ENCODE data around the gene CROCC2.

CROCC2 gene

DNA sequence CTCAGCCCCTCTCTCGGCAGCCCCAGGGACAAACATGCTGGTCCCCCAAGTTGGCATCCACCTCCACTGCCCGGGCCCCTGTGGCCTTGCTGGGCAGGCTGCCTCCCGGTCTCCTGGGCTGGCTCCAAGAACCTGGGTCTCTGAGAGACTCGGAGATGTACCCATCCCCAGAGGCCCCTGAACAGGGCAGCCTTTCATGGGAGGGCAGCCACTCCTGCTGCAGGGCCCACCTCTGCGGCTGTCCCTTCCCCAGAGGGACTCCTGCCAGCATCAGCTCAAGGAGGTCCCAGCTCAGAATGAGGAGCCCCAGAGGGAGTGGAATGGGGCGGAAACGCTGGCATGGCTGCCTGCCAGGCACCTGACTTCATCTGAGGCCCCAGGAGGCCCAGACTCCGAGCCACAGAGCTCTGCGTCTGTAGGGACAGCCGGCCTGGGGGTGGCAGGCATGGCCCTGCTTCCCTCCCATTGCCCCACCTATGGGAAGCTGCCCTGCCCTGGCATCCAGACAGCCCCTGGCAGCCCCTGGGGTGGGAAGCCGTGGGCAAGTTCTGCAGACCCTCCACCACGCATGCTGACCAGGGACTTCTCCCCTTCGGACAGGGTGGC, 857 bp upstream of the CROCC2 start:
- no peak for DNase-seq (ENCODE audit: low read depth in 3 of 3)

DNA sequence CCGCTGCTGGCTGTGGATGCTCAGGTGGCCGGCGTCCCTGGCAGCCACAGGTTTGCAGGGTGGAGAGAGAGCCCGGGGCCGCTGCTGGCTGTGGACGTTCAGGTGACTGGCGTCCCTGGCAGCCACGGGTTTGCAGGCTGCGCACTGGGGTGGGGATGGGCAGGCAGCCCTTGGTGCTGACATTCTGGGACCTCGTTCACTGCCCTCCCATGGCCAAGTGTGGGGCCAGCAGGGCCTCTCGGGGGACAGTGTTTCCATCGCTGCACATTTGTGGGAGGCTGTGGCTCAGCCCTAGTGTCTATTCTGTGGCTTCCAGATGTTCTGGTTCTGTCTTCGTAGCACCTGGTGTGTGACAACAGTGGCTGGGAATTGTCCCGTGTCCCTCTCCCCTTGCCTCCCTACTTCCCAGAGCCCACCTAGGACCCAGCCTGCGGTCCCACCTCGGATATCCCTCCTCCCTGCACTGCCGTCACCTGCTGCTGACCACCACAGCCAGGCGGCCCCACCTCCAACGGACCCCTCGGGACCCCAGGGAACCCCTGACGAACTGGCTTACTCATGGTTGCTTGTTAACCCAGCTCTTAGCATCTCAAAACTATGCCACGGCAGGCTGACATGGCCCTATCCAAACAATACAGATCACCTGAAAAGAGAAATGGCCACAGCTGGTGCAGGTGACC, 915 bp downstream of the CROCC2 start:
- no peak for DNase-seq (ENCODE audit: low read depth in 3 of 3)

DNA sequence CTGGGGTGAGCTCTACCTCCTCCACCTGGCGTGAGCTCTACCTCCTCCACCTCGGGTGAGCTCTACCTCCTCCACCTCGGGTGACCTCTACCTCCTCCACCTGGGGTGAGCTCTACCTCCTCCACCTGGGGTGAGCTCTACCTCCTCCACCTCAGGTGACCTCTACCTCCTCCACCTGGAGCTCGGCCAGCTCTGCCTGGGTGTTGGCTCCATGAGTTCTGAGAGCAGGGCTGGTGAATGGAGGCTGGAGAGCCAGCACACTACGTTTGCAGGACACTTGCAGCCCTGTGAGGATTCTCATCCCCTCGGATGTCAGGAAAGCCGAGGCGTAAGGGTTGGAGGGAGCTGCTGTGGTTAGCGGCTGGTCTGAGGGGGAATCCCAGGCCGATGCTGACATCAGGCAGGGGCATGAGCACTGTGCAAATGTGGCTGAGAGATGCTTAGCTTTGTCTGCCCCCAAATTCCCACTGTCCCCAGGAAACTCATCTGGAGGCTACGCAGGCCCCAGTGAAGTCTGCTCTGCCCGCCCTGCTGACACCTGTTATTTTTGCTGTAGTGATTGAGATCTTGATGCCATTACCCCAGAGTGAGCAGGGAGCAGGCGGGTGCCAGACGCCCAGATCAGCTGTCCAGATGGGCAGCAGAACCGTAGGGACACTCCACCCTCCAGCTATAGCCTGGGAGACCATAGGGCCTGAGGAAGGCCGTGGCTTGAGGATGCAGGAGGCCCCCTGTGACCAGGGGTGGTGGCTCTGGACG, 3.3 kb downstream of the CROCC2 start:
- no peak for DNase-seq (ENCODE audit: low read depth in 3 of 3)

DNA sequence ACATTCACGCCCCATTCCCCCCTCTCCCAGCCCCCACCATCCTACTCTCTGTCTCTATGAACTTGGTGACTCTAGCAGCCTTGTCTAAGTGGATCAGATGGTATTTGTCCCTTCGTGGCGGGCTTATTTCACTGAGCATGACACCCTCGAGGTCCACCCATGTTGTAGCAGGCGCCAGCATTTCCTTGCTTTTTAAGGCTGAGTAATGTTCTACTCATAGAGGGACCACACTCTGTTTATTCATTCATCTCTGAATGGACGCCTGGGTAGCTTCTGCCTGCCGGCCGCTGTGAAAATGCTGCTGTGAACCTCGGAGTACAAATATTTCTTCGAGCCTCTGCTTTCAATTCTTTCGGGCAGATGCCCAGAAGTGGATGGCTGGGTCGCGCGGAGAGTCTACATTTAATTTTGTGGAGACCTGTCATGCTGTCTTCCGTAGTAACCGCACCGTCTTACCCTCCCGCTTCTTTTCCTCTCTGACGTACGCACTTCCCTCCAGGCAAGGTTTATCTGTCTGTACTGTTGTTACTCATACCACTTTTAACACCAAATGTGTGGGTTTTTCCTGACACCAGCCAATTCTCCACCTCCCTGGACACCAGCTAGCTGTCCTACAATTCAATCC, 5.6 kb downstream of the CROCC2 start:
- no peak for DNase-seq (ENCODE audit: low read depth in 3 of 3)

DNA sequence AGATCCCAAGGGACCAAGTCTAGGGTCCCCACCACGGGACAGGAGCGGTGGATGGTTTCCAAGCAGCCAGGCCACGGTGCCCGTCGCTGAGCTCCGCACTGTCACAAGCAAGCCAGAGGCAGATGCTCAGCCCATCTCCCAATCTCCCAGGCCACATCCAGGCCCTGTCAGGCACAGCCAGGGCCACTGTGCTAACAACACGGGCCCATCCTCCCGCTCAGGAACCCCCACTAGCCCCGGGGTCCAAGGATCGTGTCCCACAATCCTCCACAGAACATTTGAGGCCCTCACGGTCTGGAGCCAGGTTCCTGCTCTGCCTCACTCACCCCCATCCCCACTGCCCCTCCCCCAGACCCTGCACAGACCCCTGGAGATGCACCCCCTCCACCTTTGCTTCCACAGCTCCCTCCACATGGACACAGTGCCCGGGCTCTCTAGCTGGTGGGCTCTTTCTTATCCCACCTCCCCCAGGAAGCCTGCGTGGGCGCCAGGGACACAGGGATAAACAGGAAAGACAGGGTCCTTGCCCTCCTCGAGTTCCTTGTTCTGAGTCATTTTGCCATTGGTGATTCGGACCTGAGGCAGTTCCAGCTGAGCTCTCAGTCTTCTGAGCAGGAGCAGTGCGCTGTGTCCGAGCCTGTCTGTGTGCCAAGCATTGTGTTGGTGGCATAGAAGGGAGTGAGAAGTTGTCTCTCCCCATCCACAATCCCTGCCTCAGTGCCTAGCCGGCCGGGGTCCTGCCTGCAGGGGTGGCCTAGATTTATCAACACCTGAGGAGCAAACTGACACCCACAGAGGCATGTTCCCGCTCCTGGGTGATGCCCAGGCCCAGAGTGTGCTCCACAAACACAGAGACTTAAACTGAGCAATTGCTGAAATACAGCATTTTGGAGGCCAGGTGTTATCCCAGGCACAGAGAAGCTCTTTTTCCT, 7.0 kb downstream of the CROCC2 start:
- DNase-seq (ENCODE audit: low read depth in 3 of 3) = no peak

DNA sequence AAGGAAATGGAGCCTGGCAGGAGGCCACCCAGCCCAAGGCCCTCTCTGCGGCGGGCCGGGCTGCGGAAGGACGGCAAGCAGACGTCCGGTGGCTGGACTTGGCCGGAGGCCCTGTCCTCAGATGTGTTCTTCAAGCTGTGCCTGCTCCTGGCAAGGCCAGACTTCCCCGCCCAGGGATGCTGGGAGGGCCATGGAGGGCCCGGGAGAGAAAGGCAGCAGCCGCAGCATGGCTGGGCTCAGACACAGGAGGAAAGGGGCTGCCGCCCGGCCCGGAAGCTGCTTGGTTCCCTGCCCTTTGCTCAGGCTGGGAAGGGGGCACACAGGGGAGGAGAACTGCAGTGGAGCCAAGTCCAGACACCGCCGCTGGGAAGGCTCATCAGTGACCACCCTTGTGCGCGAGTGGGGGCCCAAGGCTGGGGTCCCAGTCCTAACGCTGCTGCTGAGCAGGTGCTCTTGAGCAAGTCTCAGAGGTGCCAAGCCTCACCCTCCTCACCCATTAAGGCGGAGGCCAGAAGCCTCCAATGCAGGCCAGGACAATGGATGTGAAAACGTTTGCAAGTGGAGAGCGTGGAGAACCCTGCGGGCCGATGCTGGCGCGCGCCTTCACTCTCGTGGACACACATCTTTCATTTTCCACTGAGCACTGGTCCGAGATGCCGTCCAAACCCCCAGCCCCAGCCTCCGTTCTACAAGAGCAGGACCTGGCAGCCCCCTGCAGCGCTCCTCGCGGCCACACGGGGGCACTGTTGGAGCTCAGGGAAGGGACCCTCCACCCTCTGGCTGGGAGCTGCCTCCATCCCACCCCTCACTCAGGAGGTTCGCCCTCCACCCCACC, 7.9 kb downstream of the CROCC2 start:
- peak; percentile 27 to 69 (median 40) for DNase-seq (ENCODE audit: low read depth in 3 of 3)

DNA sequence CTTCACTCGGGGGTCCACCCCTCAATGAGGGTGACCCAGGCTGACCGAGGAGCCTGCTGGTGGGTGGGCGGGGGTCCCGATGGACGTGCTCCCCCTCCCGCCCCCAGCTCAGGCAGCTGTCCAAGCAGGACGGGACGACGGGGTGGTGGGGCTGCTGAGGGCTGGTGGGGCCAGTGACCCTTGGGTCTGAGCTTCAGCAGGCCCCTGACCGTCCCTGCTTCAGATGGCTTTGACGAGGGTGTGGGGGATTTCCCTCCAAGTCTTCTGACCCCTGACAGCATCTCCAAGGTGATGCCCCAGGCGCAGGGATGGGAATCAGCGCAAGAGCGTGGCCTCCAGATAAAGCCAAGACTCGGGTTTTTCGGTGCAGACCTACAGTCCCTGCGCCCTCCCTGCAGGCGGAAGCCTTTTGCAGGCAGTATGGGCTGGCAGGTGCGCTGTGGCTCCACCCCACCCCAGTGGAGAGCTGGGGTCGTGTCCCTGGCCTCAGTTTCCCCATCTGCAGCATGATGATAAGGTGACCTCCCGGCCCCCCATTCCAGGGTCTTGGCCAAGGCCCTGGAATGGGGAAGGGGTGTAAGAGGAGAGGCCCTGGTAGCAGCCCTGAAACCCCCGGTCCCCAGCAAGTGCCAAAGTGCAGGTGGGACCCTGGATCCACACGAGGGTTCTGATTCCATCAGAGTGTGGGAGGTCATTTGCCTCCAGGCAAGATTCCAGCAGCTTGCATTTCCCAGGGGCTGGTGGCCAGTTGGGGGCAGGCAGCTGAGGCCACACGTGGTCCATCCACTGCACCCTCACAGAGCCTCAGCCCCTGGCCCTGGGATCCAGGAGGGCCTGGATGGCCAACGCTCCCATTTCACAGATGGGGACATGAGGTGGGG, 8.7 kb downstream of the CROCC2 start:
- DNase-seq (ENCODE audit: low read depth in 3 of 3) = no peak

DNA sequence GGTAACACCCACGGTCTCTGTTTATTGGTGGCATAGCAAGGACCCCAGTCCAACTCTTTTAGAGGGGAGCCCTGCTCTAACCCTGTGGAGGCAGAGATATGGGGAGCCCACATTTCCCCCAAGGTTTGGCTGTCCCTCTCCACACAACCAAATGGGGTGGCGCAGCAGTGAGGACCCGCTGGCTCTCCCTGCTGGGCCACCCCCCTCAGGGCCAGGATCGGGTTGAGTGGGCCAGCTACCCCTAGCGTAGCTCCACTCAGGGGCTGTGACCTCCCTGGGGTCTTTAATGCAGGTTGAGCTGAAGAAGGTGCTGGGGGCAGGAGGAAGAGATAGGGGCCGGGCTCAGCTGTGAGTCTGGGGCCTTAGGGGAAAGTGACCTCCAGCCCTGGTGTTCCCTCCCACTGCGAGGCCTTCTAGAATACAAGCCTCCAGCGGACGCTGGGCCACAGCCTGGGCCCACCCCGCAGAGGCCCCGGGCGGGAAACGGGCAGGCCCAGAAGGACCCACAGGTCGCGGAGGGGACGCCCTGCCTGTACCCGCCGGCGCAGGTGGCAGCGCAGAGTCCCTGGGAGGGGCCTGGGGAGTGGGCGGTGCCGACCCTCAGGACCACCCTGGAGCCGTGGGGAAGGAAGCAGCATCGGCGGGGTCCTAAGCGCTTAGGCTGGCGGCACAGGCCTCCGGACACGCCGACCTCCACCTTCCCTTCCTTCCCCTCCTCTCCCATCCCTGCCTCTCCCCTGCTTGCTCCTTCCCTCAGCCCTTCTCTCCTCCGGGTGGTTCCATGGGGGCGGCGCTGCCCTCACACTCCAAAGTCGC, 9.6 kb downstream of the CROCC2 start:
- no peak for DNase-seq (ENCODE audit: low read depth in 3 of 3)

DNA sequence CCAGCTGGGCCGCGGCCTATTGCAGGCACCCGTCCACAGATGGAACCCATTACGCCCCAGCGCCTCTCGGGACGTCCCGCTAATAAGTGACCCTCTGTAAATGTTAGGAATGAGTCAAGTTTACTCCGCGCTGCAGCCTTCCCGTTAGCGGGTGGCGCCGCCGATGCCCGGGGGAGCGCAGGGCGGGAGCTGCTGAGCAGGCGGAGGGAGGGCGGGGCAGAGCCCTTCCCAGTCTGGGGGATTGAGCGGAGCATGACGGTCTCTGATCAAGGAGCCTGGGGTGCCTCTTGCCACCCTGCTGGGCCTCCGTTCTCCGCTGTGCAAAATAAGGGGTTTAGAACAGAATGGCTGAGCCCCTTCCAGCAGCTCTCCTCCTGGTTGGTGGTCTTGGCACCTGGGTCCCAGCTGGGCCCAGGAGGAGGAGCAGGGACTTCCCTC, 10.5 kb downstream of the CROCC2 start:
- no peak for DNase-seq (ENCODE audit: low read depth in 3 of 3)

DNA sequence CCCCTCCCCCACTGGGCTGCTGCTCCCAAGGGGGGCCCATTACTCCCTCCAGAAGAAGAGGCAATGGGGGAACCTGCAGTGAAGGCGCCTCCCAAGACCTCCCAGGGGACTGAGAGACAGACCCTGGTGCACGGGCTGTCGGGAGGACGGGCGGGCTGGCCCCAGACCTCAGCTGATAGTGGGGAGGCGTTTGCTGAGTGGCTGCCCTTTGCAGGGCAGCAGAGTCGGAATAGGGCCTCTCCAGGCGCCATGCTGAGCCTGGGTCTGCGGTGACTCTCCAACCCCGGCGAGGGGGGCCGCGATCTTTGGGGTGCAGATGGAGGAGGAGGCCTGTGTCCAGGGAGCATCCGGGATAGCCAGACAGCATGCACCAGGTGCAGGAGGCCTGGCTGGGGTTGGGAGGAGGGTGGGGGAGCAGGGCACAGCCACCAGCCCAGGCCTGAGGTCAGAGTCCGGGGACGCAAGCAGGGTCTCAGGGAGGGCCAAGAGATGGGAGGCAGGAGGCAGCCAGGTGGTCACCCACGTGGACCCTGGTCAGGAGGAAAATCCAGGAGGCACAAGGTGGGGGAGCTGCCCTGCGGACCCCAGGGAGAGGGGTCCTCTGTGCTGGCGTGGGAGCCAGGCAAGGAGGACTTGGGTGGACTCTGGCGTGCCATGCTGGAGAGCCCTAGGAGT, 11.0 kb downstream of the CROCC2 start:
- no peak for DNase-seq (ENCODE audit: low read depth in 3 of 3)

DNA sequence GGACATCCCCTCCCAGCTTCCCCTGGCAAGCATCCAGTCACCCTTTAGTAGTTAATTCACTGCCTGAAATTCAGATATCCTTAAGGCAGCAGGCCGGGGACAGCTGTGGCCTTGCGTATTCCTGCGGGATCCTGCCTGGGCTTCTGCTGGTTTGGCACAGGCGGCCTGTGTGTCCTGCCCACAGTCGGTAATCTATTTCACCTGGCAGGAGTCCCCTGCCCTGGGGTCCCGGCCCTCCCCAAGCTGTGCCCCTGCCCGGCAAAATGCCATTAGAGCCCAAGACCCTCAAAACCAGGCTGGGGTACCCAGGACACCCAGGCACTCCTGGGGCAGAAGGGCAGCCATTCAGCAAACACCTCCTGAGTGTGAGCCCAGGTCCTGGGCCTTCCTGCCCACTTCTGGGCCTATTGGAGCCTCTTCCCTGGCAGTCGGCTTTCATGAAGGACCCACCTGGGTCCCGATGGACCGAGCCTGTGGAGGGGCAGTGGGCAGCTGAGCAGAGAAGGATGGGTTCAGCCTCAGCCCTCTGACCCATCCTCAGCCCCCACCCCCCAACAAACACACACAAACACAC, 11.6 kb downstream of the CROCC2 start:
- no peak for DNase-seq (ENCODE audit: low read depth in 3 of 3)

DNA sequence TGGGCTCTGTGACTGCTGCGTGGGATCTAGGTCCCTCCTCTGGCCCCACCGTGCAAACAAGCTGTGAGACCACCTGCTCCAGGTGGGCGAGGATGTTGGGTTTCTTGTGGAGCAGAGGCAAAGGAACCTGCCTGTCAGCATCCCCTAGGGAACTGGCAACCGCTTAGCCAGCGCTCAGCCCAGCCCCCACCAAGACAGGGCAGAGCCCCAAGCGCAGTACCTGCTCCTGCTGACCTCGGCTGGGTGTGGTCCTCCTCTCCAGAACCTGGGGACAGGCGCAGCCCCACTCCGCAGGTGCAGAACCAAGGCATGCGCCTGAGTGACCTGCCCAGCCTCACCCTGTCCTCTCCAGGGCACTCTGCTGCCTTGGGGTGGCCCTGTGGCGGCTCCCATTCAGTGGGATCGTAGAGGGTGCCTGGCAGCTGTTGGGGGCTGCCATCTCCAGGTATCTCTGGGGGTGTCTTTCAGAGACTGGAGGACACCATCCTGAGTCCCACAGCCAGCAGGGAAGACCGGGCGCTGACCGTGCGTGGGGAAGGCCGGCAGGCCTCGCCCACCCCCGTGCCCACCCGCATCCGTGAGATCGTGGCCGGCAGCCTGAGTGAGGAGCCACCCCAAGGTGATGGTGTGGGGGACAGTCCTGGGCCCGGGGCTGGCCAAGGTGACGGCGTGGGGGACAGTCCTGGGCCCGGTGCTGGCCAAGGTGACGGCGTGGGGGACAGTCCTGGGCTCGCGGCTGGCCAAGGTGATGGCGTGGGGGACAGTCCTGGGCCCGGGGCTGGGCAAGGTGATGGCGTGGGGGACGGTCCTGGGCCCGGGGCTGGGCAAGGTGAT, 12.3 kb downstream of the CROCC2 start:
- DNase-seq (ENCODE audit: low read depth in 3 of 3) = no peak

DNA sequence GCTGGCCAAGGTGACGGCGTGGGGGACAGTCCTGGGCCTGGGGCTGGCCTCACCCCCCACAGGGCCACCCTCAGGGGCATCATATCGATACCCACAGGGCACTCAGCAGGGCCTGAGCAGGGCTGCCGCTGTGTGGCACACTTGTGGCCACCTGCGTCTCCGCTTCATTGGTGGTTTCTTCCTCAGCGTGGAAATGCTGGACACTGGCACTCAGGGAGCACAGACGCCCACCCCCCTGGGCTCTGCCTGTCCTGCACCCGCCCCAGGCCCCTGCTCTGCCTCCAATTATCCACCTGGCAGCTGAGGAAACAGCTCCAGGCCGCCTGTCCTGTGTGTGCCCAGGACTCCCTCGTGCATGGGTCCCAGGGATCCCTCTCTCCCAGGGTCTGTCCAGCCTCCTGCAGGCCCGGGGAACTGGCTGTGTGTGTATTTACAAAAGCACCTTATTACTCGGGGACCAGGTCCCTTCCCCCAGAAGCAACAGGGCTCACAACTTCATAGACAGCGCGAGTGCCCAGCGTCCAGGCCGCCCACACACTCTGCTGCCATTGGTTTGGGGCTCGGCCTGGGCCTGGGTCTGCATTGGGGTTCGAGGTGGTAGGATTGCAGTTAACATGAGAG, 13.1 kb downstream of the CROCC2 start:
- DNase-seq (ENCODE audit: low read depth in 3 of 3) = no peak

DNA sequence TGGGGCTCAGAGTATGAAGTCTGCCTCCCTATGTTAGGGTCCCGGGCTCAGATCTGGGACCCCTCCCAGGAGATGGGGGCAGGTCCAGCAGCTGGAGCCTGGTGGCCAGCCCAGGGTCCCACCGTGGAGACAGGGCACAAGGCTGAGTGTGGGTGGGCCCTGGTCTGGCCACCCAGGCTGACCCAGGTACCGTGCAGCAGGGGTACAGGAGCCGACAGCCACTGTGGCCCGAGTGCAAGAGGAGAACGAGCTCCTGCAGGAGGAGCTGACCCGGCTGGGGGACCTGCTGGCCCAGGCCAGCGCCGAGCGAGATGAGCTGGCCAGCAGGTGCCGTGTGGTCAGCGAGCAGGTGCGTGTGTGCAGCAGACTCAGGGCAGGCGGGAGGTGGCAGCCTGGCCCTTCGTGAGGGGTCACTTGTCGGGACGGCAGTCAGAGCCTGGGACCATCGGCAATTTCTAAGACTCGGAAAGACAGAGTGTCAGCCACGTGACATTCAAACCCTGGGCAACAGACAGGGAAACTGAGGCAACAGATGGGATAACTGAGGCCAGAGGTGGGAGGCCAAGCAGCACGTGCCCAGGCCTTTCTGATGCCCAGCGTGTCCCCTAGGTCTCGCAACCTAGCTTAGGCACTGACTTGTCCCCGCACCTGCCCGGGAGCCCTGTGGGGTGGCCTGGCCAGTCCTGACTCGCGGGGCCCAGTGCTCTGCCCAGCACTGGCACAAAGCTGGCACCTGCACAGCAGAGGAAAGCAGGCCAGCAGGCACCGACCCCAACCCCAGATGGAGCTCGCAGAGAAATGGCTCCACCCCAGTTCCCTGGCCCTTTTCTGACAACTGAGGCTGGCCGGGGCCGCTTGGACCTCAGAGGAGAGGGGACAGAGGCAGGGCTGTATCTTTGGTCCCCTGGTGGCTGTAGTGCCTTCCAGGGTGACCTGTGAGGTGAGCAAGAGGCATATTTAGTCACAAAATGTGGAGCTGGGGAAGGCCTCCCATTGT, 13.9 kb downstream of the CROCC2 start:
- no peak for DNase-seq (ENCODE audit: low read depth in 3 of 3)

DNA sequence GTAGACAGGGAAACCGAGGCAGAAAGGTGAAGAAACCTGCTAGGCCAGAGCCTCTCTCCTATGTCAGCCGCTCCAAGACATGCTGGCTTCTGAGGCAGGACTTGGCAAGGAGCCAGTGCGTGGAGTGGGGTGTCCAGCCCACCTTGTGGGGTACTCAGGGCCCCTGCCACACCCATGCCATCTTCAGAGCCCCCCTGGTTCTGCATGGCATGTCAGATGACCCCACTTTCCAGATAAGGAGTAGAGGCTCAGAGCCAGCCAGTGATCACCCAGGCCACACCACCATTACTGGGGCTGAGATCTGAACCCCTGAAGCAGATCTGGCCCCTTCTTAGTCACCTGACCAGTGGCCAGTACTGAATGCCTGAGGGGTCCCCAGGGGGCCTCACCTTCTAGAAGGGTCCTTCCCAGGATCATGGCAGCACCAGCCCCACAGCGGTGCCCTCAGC, 14.7 kb downstream of the CROCC2 start:
- DNase-seq (ENCODE audit: low read depth in 3 of 3) = no peak

All from stimulated activated CD4-positive, alpha-beta T cell treated with anti-CD3 and anti-CD28 coated beads, TNF-alpha, amount 100 ng/mL, for 48 hours (primary cell).